ENCODE data around the gene PAX5.

- no peak for TF ChIP-seq EZH2 (optimal IDR thresholded peaks at IDR 0.05; ENCODE audit: low read depth, low read length)
- TF ChIP-seq CTCF (IDR thresholded peaks at IDR 0.05; ENCODE audit: low read length): no peak
These were observed 98.7 kb downstream of the PAX5 start for GRCh38 chr9:36935332-36935731.
